Neuronal stem cell (in vitro differentiated cells): ENCODE measurements around the gene TNNI2.
A peak's percentile ranks its signal among the peaks of the same experiment; 100 is the strongest.

Source experiments
- DNase-seq: peaks from one replicate; pipeline ENCODE4 v3.0.0-alpha.2; 2013; ENCODE audit warnings: low spot score
- H2AFZ ChIP-seq: one replicate; pipeline ENCODE4 v1.6.1; 2013; ENCODE audit warnings: mild to moderate bottlenecking, low read length, inconsistent platforms
- H2AK5ac ChIP-seq: 2 replicates; pipeline ENCODE4 v1.6.1; 2013; ENCODE audit warnings: low read depth, mild to moderate bottlenecking, inconsistent platforms, low read length, moderate library complexity, mixed read lengths
- H2BK120ac ChIP-seq: 2 replicates; pipeline ENCODE4 v1.6.1; 2013; ENCODE audit warnings: low read depth, mild to moderate bottlenecking, inconsistent platforms, low read length, moderate library complexity, mixed read lengths
- H2BK12ac ChIP-seq: one replicate; pipeline ENCODE4 v1.6.1; 2013; ENCODE audit warnings: low read length, inconsistent platforms
- H2BK15ac ChIP-seq: 2 replicates; pipeline ENCODE4 v1.6.1; 2013; ENCODE audit warnings: mild to moderate bottlenecking, low read length, inconsistent platforms, mixed read lengths
- H2BK5ac ChIP-seq: one replicate; pipeline ENCODE4 v1.6.1; 2013; ENCODE audit warnings: inconsistent platforms, mild to moderate bottlenecking, low read length, moderate library complexity
- H3K14ac ChIP-seq: one replicate; pipeline ENCODE4 v1.6.1; 2013; ENCODE audit warnings: low read length, inconsistent platforms
- H3K18ac ChIP-seq: 2 replicates; pipeline ENCODE4 v1.6.1; 2013; ENCODE audit warnings: low read length, inconsistent platforms
- H3K23ac ChIP-seq: 2 replicates; pipeline ENCODE4 v1.6.1; 2013; ENCODE audit warnings: low read depth, mild to moderate bottlenecking, mixed read lengths, low read length, inconsistent platforms; ENCODE audit not compliant: poor library complexity
- H3K27ac ChIP-seq: replicated peaks from 3 replicates; pipeline ENCODE4 v1.5.1; 2013; ENCODE audit warnings: low read length, inconsistent platforms
- H3K27me3 ChIP-seq, 3 experiments: 2 replicates each; pipeline ENCODE4 v1.6.1; 2013; ENCODE audit warnings: low read length in 3 of 3, mild to moderate bottlenecking in 2 of 3, inconsistent platforms in 1 of 3, low read depth in 1 of 3, mixed read lengths in 1 of 3, moderate library complexity in 1 of 3; ENCODE audit not compliant: control insufficient read depth in 3 of 3, insufficient read depth in 3 of 3
- H3K36me3 ChIP-seq, 2 donors: replicated peaks in 1 of 2; 2 replicates each; pipeline ENCODE4 v1.6.1; 2013; ENCODE audit warnings: low read length in 2 of 2; ENCODE audit not compliant: control insufficient read depth in 2 of 2, insufficient read depth in 2 of 2
- H3K4ac ChIP-seq: 2 replicates; pipeline ENCODE4 v1.6.1; 2013; ENCODE audit warnings: inconsistent platforms, mild to moderate bottlenecking, low read length, moderate library complexity
- H3K4me1 ChIP-seq, 2 donors: 1 replicate in 1 of 2; 2 replicates in 1 of 2; pipeline ENCODE4 v1.6.1; 2013; ENCODE audit warnings: low read length in 2 of 2, low read depth in 1 of 2; ENCODE audit not compliant: control insufficient read depth in 2 of 2, insufficient read depth in 1 of 2
- H3K4me2 ChIP-seq: one replicate; pipeline ENCODE4 v1.6.1; 2013; ENCODE audit warnings: mild to moderate bottlenecking, low read length, inconsistent platforms; ENCODE audit not compliant: insufficient read depth, poor library complexity, severe bottlenecking
- H3K4me3 ChIP-seq, 2 donors: 2 replicates each; pipeline ENCODE4 v1.5.1; 2013; ENCODE audit warnings: low read length in 2 of 2, mild to moderate bottlenecking in 2 of 2, inconsistent platforms in 1 of 2, moderate library complexity in 1 of 2
- H3K79me1 ChIP-seq: one replicate; pipeline ENCODE4 v1.6.1; 2013; ENCODE audit warnings: low read depth, mild to moderate bottlenecking, inconsistent platforms, low read length, moderate library complexity
- H3K9ac ChIP-seq: one replicate; pipeline ENCODE4 v1.6.1; 2013; ENCODE audit warnings: mild to moderate bottlenecking, low read depth, low read length, inconsistent platforms; ENCODE audit not compliant: poor library complexity
- H3K9me3 ChIP-seq, 2 donors: replicated peaks in 1 of 2; 2 replicates each; pipeline versions ENCODE3 to v1.6.1; 2013; ENCODE audit warnings: low read length in 2 of 2, mild to moderate bottlenecking in 2 of 2, inconsistent platforms in 1 of 2, low read depth in 1 of 2, mixed read lengths in 1 of 2, moderate library complexity in 1 of 2; ENCODE audit not compliant: control insufficient read depth in 2 of 2, insufficient read depth in 1 of 2
- H4K8ac ChIP-seq: one replicate; pipeline ENCODE4 v1.6.1; 2013; ENCODE audit warnings: low read depth, mild to moderate bottlenecking, inconsistent platforms, low read length, moderate library complexity
- H4K91ac ChIP-seq: one replicate; pipeline ENCODE4 v1.6.1; 2013; ENCODE audit warnings: low read length, low read depth, mild to moderate bottlenecking, inconsistent platforms; ENCODE audit not compliant: poor library complexity
- WGBS, 2 donors: extraction: QIAGEN DNeasy Blood & Tissue Kit; methylation state at CpG; one replicate each; pipeline ENCODE4 v1.1.7; 2013; ENCODE audit warnings: missing lambda C conversion rate in 2 of 2, mixed read lengths in 1 of 2; ENCODE audit not compliant: insufficient read length in 2 of 2, insufficient replicate concordance in 1 of 2; ENCODE audit errors: extremely low coverage in 2 of 2; 5-methylcytosine and 5-hydroxymethylcytosine counted together

The TNNI2 gene

GRCh38 chr11:1841511-1842148 is 2.8 kb downstream of the TNNI2 start:
- no CpG with 5 or more reads among the region's 19 CpGs for WGBS, 2 donors
- H3K27me3 ChIP-seq, result peaks cover 0 to 39% (median 0%) of the 10 kb centered on the region in 3 experiments
- H2BK120ac ChIP-seq, result no peak overlapping the region

GRCh38 chr11:1842149-1843097 is 3.6 kb downstream of the TNNI2 start:
- Histone ChIP-seq H3K27me3 (peaks cover 0 to 39% (median 0%) of the 10 kb centered on the region in 3 experiments), H3K9me3 (no peaks in the 10 kb centered on the region)
- no peak for DNase-seq

More at GRCh38 chr11:1841511-1842148, 2.8 kb downstream of the TNNI2 start:
- no peak overlapping the region for H3K4me3 ChIP-seq
- no peak overlapping the region for H3K4me2 ChIP-seq
- peaks cover 0 to 5% of the 10 kb centered on the region in 2 donors for H3K4me1 ChIP-seq
- H2AK5ac ChIP-seq, result peak overlapping the region; percentile 99
- no peak overlapping the region for H2AFZ ChIP-seq
- DNase-seq, result no peak
- no peak overlapping the region for H4K8ac ChIP-seq
- H3K9me3 ChIP-seq, result no peaks in the 10 kb centered on the region
- H3K36me3 ChIP-seq, result no peaks in the 10 kb centered on the region
- H3K23ac ChIP-seq, result no peak overlapping the region
- H2BK5ac ChIP-seq, result peak overlapping the region; percentile 75
- peak overlapping the region; percentile 57 for H3K18ac ChIP-seq
- H3K27ac ChIP-seq, result no peak overlapping the region
- H3K79me1 ChIP-seq, result no peaks in the 10 kb centered on the region
- H3K4ac ChIP-seq, result no peak overlapping the region
- no peak overlapping the region for H3K9ac ChIP-seq
- peak overlapping the region; percentile 67 for H2BK15ac ChIP-seq
- H2BK12ac ChIP-seq, result no peak overlapping the region
- peak overlapping the region; percentile 85 for H4K91ac ChIP-seq
- no peak overlapping the region for H3K14ac ChIP-seq

GRCh38 chr11:1843098-1843473 is 4.3 kb downstream of the TNNI2 start:
- Histone ChIP-seq H2AK5ac (peak overlapping the region; percentile 99), H3K23ac (no peak overlapping the region), H3K4me3 (no peak overlapping the region), H3K4me2 (peak overlapping the region; percentile 18), H2BK15ac (no peak overlapping the region), H3K9me3 (no peaks in the 10 kb centered on the region), H3K36me3 (no peaks in the 10 kb centered on the region), H2AFZ (no peak overlapping the region), H3K9ac (peak overlapping the region; percentile 77), H2BK12ac (no peak overlapping the region), H3K14ac (peak overlapping the region; percentile 94), H3K27me3 (peaks cover 0 to 39% (median 0%) of the 10 kb centered on the region in 3 experiments), H3K27ac (no peak overlapping the region), H4K91ac (no peak overlapping the region), H2BK5ac (peak overlapping the region; percentile 66), H3K4me1 (peaks cover 0 to 5% of the 10 kb centered on the region in 2 donors), H2BK120ac (no peak overlapping the region), H3K18ac (peak overlapping the region; percentile 64), H3K79me1 (no peaks in the 10 kb centered on the region), H3K4ac (no peak overlapping the region), H4K8ac (peak overlapping the region; percentile 92)
- no peak for DNase-seq
- no CpG with 5 or more reads among the region's 11 CpGs for WGBS, 2 donors

More at GRCh38 chr11:1842149-1843097, 3.6 kb downstream of the TNNI2 start:
- Histone ChIP-seq H3K23ac (peak overlapping the region; percentile 73), H2BK15ac (no peak overlapping the region), H4K8ac (peak overlapping the region; percentile 92), H2BK120ac (no peak overlapping the region), H2BK12ac (peak overlapping the region; percentile 41), H3K4me1 (peaks cover 0 to 5% of the 10 kb centered on the region in 2 donors), H3K4me2 (peak overlapping the region; percentile 18), H3K14ac (no peak overlapping the region), H3K79me1 (no peaks in the 10 kb centered on the region), H3K9ac (peak overlapping the region; percentile 77), H3K4me3 (no peak overlapping the region), H3K36me3 (no peaks in the 10 kb centered on the region), H4K91ac (peak overlapping the region; percentile 85), H2AFZ (no peak overlapping the region), H2BK5ac (peak overlapping the region; percentile 75), H2AK5ac (peak overlapping the region; percentile 99), H3K18ac (peak overlapping the region; percentile 80), H3K4ac (no peak overlapping the region), H3K27ac (no peak overlapping the region)
- WGBS, 2 donors, result no CpG with 5 or more reads among the region's 29 CpGs

- Histone ChIP-seq H2BK120ac (no peak overlapping the region), H3K4me3 (no peak overlapping the region), H2BK15ac (peak overlapping the region; percentile 83), H3K4ac (no peak overlapping the region), H4K8ac (peak overlapping the region; percentile 43), H4K91ac (no peak overlapping the region), H3K27me3 (peaks cover 0 to 43% (median 0%) of the 10 kb centered on the region in 3 experiments), H3K14ac (peak overlapping the region; percentile 63), H2AFZ (no peak overlapping the region), H3K9me3 (no peaks in the 10 kb centered on the region), H3K9ac (peak overlapping the region; percentile 81), H3K79me1 (no peaks in the 10 kb centered on the region), H2AK5ac (peak overlapping the region; percentile 70), H3K18ac (peak overlapping the region; percentile 57), H3K23ac (peak overlapping the region; percentile 16), H2BK5ac (peak overlapping the region; percentile 78), H3K4me2 (no peak overlapping the region), H3K27ac (no peak overlapping the region), H3K36me3 (no peaks in the 10 kb centered on the region), H2BK12ac (peak overlapping the region; percentile 58), H3K4me1 (peaks cover 0 to 5% of the 10 kb centered on the region in 2 donors)
- WGBS, 2 donors, result no CpG with 5 or more reads among the region's 8 CpGs
- no peak for DNase-seq
These were observed 5.0 kb downstream of the TNNI2 start for GRCh38 chr11:1843796-1844195.
